SK-N-MC (cell line): ENCODE data around the gene FOXF1.
A peak's percentile ranks its signal among the peaks of the same experiment; 100 is the strongest.

ENCODE experiments used
- DNase-seq: peaks from one replicate; pipeline ENCODE4 v3.0.0-alpha.2; 2011; ENCODE audit warnings: low read depth, low spot score
- H3K27ac ChIP-seq: fragments of 200-600 bp; sonication (generic); 2 replicates; pipeline ENCODE4 v1.5.1; 2016; ENCODE audit warnings: mixed run types
- H3K36me3 ChIP-seq: fragments of 200-600 bp; sonication (generic); 2 replicates; pipeline ENCODE4 v1.6.1; 2017; ENCODE audit warnings: antibody characterized with exemption, low read length, mixed read lengths; ENCODE audit not compliant: insufficient read depth
- H3K4me3 ChIP-seq: fragments of 200-600 bp; sonication (generic); 2 replicates; pipeline ENCODE4 v1.5.1; 2016
- H3K9ac ChIP-seq: fragments of 200-600 bp; sonication (generic); 2 replicates; pipeline ENCODE4 v1.8.0; 2017; ENCODE audit warnings: mixed run types, mixed read lengths; ENCODE audit not compliant: insufficient read length
- H3K9me3 ChIP-seq: fragments of 200-600 bp; sonication (generic); 2 replicates; pipeline ENCODE4 v1.6.1; 2017; ENCODE audit warnings: low read depth, mild to moderate bottlenecking, antibody characterized with exemption, low read length, moderate library complexity, mixed read lengths
- EZH2 ChIP-seq: fragments of 200-600 bp; sonication (generic); IDR thresholded peaks from one replicate; pipeline ENCODE4 v1.6.1; 2017; ENCODE audit warnings: antibody characterized with exemption
- FOXP2 ChIP-seq: optimal IDR thresholded peaks from 2 replicates; pipeline ENCODE3; 2011; ENCODE audit warnings: mild to moderate bottlenecking, moderate library complexity; ENCODE audit not compliant: insufficient read depth; ENCODE audit errors: extremely low read length, control extremely low read depth
- POLR2AphosphoS5 ChIP-seq: IDR thresholded peaks from 2 replicates; pipeline ENCODE4 v1.6.1; 2012; ENCODE audit warnings: mild to moderate bottlenecking, low read depth, low read length, borderline replicate concordance

Gene FOXF1

DNA sequence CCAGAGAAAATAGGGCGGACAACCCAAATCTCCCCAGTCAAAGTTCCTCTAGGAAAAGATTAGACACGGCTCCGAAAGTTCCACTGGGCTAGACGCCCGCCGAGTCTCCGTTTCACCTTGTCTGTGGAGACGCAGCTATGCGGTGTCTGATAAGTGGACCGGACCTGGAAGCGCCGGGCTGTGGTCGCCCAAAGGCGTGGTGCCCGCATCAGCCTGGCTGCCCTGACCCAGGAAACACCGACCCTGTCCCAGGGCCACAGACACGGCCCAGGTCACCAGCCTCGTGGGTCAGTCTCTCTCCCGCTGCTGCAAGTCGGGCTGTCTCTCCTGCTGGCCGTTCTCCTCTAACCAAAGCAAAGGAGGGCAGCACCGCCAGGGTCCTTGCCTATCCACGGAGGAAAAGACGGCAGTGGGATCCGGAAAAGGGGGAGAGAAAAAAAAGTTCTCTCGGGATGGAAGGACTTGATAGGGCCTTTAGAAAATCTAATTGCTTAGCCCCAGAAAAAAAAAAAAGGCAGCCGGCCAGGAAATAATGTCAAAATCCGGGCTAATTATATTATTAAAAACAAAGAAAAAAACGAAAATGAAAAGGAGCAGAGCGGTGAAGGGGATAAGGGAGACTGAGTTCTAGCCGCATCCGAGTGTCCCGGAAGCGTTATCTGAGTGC lies 13.9 kb upstream of the FOXF1 start:
- Histone ChIP-seq H3K9ac (no peak overlapping the region), H3K9me3 (no peaks in the 10 kb centered on the region), H3K4me3 (no peak overlapping the region), H3K27ac (no peak overlapping the region), H3K36me3 (no peaks in the 10 kb centered on the region)
- no peak for DNase-seq
- TF ChIP-seq EZH2 (peak; percentile 62), FOXP2 (no peak), POLR2AphosphoS5 (no peak)

DNA sequence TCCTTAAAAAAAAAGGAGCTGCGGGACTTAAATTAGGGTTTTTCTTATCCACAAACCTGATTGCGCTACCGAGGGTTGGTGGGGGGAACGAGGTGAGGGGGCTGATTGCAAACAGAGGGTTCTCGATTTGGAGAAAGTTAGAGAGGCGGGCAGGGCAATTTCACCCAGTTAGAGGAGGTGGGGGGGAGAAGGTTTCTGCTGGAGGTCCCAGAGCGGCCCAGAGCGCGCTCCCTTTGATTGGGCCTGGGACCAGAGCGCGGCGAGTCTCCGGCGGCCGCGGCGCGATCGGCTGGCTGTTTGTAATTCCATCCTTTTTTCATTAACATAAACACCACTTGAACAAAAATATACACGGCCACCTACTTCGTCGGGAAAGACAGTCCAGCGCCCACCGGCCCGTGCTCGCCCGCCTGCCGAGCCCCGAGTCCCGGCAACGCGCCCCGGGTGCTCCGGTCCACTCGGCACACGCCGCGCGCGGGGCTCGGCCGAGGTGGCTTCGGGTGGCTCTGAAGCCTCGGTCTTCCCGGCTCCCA lies 13.3 kb upstream of the FOXF1 start:
- no peak for DNase-seq
- Histone ChIP-seq H3K4me3 (no peak overlapping the region), H3K9me3 (no peaks in the 10 kb centered on the region), H3K9ac (no peak overlapping the region), H3K36me3 (no peaks in the 10 kb centered on the region), H3K27ac (no peak overlapping the region)
- TF ChIP-seq EZH2 (no peak), POLR2AphosphoS5 (no peak), FOXP2 (no peak)

DNA sequence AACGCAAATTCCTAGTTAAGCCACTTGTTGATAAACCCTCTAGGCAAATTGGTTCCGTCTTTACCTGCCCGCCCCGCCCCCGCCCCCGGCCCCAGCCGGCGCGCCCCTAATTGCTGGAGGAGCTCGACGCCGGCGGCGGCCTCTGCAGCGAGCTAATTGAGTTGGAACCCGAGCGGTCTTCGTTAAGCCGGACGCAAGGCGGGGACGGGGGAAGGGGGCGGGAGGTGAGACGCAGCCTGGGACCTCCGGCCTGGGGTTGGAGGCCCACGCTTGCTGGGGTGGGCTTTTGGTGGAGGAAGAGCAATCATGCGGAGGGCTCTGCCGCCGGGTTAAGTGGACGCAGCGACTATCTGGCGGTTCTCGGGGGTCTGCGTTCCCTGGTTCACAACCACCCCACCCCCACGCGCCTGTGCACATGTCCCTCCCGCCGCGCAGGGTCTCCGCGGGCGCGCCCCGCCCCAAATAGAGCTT lies 12.7 kb upstream of the FOXF1 start:
- Histone ChIP-seq H3K9ac (no peak overlapping the region), H3K9me3 (no peaks in the 10 kb centered on the region), H3K27ac (no peak overlapping the region), H3K4me3 (no peak overlapping the region), H3K36me3 (no peaks in the 10 kb centered on the region)
- no peak for DNase-seq
- no peak for TF ChIP-seq EZH2
- no peak for TF ChIP-seq FOXP2
- no peak for TF ChIP-seq POLR2AphosphoS5

DNA sequence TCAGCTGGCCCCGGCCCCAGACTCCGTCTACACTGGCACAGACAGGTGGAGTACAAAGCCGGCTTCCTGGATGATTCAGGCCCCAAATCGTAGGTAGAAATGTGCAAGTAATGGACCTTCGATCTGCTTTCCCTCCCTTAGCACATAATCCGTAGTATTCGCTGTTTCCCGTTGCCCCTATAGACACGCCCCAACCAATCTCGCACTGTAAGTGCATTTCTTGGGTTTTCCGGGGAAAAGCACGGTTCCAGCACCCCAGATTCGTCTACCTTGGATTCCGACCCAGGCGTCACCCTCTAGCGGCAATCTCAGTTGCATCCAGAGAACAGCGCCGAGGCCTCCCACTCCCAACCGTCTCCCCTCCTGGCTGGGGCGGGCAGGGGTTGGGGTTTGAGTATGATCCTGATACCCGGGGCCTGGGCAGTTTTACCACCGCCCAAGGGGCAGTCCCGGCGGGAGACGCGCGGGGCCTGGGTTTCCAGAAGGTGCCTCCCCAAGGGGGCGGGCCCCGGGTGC lies 12.1 kb upstream of the FOXF1 start:
- TF ChIP-seq POLR2AphosphoS5 (no peak), EZH2 (no peak), FOXP2 (no peak)

DNA sequence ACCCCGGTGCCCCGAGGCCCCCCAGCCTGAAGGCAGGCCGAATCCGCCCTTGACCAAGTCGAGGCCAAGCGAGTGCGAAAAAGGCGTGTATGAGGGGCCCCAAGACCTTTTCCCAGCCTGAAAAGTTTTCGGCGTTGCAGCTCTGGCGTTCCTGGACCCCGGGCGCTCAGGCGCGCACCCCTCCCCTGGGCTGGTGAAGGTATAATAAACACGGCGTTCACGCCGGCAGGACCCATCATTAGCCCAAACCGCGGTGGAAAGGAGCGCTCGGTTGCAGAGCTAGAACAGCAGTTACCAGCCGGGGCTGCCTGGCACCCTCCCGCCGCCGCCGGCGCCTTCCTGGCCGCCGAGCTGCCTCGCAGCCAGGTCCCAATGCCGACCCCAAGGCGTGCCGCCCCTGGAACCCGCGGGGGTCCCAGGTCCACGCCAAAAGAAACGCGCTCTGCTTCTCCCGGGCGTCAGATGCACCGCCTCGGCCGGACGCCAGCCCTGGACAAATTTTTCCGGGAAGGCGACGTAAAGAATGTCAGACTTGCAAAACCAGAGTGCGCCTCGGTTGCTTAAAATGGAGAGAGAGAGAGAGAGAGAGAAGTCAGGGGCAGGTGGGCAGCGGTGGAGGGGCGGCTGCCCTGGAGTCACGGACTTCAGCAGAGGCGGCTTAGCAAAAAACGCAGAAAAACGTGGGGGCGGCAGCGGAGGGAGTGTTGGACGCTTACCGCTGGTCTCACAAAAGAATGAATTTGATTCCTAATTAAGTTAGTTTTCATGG lies 11.5 kb upstream of the FOXF1 start:
- no peak for DNase-seq
- TF ChIP-seq EZH2 (peak; percentile 77), FOXP2 (no peak)
- Histone ChIP-seq H3K36me3 (no peaks in the 10 kb centered on the region), H3K27ac (no peak overlapping the region), H3K9ac (no peak overlapping the region), H3K4me3 (no peak overlapping the region), H3K9me3 (no peaks in the 10 kb centered on the region)

More for the DNA sequence above, 12.1 kb upstream of the FOXF1 start:
- Histone ChIP-seq H3K36me3 (no peaks in the 10 kb centered on the region), H3K4me3 (no peak overlapping the region), H3K9me3 (no peaks in the 10 kb centered on the region), H3K9ac (no peak overlapping the region), H3K27ac (no peak overlapping the region)
- DNase-seq, result no peak

DNA sequence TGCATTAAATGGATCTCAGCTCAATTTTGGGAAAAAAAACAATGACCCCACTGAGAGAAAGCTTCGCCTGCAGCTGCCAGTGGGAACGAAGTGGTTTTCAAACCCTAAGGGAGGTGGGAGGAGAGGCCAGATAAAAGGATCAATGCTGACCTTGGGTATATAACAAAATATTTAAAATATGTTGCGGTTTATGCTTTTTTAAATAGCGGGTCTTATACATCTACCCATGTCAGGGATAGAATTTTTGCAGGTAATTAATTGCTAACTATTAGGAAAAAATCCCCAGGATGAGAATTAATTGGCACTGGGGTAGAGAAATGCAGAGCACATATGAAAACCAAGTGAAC lies 10.9 kb upstream of the FOXF1 start:
- no peak for DNase-seq
- Histone ChIP-seq H3K9ac (no peak overlapping the region), H3K9me3 (no peaks in the 10 kb centered on the region), H3K27ac (no peak overlapping the region), H3K36me3 (no peaks in the 10 kb centered on the region), H3K4me3 (no peak overlapping the region)
- TF ChIP-seq EZH2 (no peak), POLR2AphosphoS5 (no peak), FOXP2 (no peak)

DNA sequence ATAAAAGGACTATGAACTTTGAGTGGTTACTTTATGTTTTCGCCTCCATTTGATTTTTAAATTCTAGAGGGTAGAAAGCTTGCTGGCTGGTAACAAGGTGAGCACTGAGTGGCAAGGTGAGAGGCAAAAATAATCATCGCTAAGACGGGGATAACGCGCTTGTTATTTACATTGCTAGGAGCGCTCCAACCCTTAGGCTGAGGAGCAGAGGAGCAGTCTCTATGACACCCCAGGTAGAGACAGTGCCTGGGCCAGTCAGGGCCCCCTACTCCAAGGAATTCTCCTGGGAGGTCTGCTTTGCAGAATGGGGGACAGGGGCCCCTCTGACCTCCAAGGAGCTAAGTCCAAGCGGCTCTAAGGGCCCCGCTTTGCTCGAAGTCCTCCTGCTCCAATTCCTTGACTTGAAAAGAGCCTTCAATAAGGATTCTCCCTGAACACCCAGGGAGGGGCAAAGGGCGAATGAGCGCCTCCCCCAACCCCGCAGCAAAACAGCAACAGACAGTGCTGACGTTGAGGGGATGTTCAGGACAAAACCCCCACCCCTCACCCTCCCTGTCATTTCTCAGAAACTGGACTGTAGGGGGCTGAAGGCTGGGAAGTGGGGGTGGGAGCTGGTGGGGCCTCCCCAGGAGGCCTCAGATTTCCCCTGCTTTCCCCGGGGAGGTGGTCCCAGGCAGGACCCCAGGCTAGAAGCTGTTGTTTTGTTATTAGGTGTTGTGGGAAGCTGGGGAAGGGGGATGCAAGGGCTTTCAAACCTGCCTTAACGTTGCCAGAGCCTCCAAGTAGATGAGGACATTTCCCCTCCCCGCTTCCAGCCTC lies 10.2 kb upstream of the FOXF1 start:
- DNase-seq, result no peak
- H3K27ac ChIP-seq, result no peak overlapping the region
- no peak for TF ChIP-seq EZH2
- TF ChIP-seq FOXP2, result no peak
- TF ChIP-seq POLR2AphosphoS5, result no peak
- H3K36me3 ChIP-seq, result no peaks in the 10 kb centered on the region
- H3K9ac ChIP-seq, result no peak overlapping the region
- H3K4me3 ChIP-seq, result no peak overlapping the region
- no peaks in the 10 kb centered on the region for H3K9me3 ChIP-seq

DNA sequence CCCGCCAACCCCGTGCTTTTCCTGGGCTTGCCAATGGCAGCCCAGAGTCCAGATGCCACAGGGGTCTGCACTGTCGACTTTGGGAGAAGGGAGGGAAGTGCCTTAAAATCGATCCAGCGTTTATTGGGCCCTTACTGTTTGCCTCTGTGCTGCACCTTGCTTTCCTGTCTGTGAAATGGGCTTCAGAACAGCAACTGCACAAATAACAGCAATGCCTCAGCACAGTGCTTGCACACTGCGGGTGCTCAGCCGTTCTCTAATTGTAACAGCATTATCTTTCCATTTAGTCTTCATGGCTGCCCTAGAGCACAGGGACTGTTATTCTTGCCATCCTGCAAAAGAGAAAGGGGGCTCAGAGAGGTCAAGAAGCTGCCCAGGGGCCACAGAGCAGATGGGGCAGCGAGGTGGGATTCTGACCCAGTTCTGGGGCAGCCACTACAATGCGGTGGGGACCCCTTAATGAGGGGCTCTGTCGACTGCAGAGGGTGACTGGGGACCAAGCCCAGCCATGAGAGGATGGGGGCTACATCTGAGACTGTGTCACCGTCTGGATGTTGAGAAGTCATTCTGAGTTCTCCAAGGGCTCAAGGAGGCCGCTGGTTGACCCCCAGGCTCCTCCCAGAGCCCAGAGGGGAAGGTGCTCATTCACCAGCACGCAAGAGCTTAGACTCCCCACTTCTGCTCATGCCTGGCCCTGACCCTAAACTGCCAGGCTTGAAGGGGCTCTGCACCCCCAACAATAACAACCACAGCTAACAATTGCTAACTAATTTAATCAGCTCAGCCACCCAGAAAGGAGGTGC lies 9.4 kb upstream of the FOXF1 start:
- Histone ChIP-seq H3K4me3 (no peak overlapping the region), H3K27ac (no peak overlapping the region), H3K9me3 (no peaks in the 10 kb centered on the region), H3K9ac (no peak overlapping the region), H3K36me3 (no peaks in the 10 kb centered on the region)
- TF ChIP-seq EZH2, result no peak
- TF ChIP-seq FOXP2, result no peak
- no peak for TF ChIP-seq POLR2AphosphoS5
- no peak for DNase-seq
